Kasumi-1 (cell line): ENCODE measurements around the gene SLC6A3.
"Not testable (repeated sequence)": the region's sequence is repeated elsewhere in the genome, so short reads cannot be mapped to it uniquely, and the experiment has no call there.

Experiments
- DNase-seq, 2 experiments: peaks; one replicate each; lab custom pipeline; 2025; lab: John Stamatoyannopoulos, UW

Gene SLC6A3

DNA sequence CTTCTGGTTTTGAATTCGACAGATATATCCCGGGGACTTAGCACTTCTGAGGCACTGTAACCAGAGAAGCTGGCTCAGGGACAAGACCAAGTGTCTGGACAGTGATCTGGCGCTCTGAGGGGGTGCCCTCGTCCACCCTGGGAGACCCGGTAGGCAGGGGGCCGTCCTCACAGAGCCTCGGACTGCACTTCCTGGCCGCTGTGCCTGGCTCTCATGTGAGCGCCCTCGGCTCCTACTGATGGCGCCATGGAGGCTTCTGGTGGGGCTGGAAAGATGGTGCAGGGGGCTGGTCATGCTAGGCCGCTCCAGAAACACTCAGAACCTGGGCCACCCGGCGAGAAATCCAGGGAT is 18.8 kb upstream of the SLC6A3 start:
- no peak for DNase-seq

DNA sequence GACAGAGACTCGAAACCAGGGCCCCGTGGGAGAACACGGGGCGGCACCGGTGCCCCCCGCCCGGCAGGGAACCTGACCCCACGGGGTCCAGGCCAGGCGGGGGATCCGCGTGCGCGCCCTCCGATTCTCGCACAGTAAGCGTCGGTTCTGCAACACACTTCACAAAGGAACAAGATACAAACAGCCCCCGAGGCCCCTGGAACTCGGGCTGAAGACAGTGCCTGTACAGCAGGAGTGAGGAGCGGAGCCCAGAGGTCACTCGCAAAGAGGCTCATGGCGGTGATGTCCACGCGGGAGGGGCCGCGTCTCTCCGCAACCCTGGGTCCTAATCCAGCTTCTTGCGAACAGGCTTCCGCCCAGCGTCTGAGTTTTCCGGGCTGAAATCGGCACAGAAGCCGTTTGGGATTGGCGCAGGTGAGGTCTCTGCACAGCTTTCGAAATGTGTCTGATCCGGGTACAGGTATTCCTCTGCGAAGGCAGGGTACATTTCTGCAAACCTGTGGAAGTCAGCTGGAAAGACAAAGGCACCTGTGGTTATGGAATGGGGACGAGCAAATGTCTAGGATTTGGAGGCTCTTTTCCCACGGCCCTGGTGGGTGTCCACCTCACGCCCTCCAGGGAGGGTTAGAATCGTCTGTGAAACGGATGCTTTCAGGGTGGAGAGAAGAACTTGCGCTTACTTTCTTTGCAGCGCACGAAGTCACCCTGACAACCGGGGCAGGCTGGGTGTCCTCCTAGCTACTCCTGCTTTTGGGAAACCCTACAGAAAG is 18.3 kb upstream of the SLC6A3 start:
- DNase-seq, result no peak

DNA sequence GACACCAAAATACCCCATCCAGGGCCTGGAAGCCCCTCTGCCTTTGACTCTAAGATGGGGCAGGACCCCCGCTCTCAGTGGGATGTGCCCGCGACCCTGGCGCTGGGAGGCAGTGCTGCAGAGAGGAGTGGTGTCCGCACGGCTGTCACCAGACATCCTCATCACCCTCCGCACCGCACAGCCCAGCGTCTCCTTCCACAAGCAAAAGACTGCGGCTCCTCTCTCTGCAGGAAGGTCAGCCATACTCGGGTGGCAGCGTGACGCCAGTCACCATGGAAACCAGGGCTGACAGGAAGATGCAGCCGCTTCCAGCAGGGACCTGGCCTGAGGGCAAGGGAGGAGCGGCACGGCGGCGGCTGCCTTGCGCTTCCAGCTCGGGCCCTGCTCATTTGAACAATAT is 17.1 kb upstream of the SLC6A3 start:
- no peak for DNase-seq

DNA sequence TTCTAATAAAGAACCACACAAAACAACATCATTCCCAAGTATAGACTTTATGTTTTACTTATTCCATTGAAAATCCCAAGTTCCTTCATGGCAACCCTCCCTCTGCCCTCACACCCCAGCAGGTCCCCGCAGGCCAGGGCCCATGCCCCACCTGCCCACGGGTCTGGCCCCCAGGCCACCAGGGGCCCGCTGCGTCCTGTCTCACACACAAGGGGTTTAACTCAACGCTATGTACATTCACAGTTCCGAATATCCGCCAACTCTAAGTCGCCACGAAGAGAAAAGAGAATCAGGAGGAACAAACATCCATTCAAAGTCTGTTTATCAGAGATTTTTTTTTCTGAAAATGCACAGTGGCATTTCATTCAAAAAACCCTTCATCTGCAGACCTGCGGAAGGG is 16.2 kb upstream of the SLC6A3 start:
- DNase-seq, result no peak

DNA sequence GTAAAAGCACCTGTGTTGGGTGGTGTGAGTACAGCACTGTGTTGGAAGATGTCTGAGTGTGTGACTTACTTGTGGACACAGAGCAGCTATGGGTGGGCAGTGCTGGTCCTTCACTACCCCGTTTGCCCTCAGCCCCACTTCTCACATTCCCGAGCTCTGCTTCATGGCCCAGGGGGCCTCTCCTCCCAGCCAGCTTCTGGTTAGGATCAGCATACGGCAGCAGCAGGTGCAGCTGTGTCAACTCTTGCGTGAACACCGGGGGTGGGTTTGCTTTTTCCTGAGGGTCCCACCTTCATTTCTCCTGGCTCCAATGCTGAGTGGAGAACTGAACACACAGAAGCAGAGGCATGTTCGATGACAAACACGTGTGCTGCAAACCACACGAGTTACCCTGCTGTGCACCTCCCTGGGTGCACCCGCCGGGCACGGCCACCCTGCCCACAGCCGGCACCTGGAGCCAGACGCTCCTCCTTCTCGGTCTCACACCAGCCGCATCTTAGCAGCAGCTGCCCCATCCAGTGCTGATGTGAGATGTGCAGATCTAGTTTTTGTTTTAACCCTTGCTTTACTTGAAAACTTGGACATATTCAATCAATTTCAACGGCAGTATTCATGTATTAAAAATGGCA is 14.9 kb upstream of the SLC6A3 start:
- no peak for DNase-seq

DNA sequence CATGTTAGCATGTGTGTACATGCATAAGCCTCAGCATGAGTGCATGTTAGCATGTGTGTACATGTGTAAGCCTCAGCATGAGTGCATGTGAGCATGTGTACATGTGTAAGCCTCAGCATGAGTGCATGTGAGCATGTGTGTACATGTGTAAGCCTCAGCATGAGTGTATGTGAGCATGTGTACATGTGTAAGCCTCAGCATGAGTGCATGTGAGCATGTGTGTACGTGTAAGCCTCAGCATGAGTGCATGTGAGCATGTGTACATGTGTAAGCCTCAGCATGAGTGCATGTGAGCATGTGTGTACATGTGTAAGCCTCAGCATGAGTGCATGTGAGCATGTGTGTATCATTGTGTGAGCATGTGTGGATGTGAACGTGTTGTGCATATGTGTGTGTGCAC is 14.2 kb upstream of the SLC6A3 start:
- DNase-seq, result not testable (repeated sequence)

DNA sequence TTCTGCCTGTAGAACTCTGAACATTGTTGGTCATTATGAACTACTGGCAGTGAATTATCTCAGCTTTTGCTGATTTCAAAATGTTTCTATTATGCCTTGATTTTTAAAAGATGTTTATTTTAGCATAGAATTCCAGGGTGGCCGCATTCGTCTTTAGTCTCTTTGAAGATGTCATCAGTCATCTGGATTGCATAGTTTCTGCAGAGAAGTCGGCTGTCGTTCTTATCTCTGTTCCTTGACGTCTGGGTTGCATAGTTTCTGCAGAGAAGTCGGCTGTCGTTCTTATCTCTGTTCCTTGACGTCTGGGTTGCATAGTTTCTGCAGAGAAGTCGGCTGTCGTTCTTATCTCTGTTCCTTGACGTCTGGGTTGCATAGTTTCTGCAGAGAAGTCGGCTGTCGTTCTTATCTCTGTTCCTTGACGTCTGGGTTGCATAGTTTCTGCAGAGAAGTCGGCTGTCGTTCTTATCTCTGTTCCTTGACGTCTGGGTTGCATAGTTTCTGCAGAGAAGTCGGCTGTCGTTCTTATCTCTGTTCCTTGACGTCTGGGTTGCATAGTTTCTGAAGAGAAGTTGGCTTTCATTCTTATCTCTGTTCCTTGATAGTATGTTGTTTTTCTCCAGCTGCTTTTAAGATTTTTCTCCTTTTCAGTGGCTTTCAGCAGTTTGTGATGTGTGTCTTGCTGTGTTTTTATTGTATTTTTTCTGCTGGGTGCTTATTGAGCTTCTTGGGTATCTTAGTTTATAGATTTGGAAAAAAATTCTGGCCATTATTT is 11.1 kb upstream of the SLC6A3 start:
- not testable (repeated sequence) for DNase-seq

DNA sequence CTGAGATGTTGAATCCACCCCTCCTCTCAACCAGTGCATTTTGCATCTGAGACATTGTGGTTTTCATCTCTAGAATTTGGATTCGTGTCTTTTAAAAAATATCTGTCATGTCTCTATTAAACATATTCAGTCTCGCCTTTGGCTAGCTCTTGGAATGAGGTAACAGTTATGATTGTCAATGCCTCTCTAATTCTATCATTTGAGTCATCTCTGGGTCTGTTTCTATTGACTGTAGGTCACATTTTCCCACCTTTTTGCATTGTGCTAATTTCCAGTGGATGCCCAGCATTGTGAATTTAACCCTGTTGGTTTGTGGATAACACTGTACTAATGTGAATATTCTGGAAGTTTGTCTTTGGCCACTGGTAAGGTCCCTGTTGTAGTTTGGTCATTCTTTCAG is 8.4 kb upstream of the SLC6A3 start:
- no peak for DNase-seq

DNA sequence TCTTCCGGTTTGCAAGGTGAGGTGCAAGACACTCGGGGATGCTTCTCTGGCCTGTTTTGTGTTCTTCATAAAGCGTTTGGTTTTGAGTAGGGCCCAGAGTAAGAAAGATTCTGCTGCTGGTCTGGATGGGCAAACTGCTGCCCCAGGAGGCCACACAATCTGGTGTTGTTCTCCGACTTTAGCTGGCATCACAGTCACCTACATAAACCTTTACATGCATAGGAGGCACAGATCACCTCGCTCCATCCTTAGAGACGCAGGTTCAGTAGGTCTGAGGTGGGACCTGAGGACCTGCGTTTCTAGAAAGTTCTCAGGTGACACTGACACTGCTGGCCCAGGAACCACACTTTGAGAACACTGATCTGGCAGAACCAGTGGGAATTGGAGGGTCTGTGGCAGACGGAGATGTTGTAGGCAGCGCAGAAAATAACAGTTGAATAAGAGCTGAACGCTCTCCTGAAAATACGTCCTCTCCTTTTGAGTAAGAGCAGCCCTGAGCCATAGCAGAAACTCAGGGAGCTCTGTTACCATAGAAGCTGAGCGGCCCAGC is 3.9 kb upstream of the SLC6A3 start:
- DNase-seq, result no peak

DNA sequence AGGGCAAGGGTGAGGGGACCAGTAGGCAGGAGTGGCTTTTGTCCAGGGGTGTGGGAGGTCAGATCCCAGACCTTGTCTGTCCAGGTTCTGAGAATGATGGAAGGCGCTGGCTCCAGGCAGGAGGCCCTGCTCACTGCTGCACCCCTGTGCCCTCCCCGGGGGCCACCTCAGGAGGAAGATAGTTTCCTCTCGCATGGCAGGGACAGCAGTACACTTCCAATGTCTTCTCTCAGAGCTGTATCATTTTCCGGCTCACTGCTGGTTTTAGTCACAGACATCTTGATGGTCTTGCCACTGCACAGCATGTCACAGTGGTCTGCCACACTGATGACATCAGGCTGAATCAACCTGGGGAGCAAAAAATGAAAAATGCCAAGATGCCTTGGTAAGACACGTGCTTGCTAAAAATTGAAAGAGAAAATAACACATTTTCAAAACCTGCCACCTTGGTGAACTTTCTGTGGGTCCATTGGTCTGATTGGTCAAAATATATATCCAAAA is 3.3 kb upstream of the SLC6A3 start:
- DNase-seq, result no peak

DNA sequence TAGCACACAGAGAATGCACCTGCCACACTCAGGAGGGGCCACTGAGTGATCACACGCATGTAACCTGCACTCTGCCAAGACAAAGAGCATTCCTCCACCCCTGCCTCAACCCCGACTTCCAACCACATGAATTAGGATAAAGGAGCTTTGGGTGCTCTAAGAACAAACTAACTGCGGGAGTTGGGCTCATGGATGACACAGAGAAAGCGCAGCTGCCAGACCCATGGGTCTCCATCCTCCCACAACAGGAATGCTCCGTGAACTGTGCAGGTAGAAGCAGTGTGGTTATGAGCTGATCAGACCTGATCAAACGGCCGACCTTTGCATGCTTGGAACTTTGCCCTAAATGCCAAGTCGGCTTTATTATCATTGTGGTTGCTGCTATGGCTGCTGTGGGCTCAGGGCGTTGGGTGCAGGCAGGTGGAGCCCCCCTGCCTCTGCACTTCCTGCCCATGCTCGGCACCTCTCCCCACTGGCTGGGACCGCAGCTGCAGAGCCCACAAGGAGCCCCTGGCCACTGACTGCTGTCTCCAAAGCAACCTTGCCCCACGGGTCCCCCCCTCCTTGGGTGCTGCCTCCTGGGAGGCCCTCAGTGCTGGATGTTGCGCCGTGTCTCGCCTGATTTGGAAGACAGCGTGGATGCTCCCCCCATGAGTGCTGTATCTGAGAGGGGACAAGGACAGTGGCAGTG is 2.6 kb upstream of the SLC6A3 start:
- no peak for DNase-seq

DNA sequence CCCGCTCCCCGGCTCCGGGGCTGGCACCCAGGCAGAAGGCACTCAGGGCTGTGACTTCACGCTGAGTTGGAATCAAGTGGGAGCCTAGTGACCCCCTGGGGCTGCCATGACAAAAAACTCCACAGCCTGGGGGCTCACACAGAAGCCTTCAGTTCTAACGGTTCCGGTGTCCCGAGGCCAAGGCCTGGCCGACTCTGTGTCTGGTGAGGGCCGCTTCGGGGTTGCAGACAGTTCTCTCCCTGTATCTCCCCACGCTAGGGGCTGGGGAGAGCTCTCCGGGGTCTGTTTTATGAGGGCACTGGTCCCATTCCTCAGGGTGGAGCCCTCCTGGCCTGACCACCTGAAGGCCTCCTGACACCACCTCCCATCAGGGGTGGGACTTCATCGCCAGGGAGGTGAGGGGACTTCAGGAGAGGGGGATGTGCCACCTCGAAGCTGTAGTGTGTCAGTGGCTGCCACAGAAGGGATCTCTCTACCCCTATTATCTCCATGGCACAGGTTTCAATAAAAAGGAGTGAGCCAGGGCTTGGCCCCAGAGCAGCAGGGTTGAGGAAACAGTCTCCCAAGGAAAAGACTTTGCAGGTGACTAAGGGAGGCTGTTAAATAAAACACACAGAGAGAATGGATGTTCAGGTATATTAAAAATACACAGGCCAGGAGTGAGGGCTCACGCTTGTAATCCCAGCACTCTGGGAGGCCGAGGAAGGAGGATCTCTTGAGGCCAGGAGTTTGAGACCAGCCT is 1.5 kb upstream of the SLC6A3 start:
- no peak for DNase-seq

DNA sequence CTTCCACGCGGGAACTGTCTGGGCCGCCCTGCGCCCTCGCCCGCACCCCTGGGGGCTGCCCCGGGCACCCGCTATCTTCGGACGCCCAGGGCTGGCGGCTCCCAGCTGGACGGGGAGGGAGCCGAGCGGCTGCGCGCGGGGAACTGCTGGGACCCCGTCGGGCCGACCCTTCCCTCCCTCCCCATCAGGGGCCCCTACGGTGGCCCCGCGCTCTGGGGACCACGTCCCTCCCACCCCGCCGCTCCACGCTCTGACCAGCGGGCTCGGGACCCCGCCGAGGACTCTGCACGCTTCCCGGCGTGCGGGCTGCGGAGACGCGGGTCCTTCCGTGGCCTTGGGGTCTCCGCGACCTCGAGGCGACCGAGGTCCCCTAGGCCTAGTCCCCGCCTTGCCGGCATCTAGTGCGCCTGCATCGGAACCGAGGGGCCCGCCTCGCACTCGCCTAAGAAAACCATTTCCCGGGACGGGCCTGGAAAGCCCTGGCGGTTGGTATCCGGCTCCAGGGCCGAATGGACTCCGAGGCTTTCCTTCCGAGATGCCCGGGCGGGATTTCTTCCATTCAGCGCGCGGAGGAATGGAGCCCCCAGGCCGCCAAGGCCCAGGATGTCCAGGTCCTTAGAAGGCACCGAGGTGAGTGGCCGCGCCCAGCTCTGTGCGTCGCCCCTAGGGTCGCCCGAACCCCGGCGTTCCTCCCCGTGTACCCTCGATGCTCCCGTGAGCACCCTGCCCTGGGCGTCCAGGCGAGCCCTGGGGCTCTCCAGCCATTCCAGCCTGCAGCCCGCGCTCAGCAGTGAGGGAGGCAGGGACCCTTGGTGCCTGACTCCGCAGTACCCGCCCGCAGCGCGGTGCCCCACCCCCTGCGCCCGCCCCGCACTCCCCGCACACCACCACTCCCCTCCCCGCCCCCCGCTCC is 705 bp upstream of the SLC6A3 start:
- no peak for DNase-seq

DNA sequence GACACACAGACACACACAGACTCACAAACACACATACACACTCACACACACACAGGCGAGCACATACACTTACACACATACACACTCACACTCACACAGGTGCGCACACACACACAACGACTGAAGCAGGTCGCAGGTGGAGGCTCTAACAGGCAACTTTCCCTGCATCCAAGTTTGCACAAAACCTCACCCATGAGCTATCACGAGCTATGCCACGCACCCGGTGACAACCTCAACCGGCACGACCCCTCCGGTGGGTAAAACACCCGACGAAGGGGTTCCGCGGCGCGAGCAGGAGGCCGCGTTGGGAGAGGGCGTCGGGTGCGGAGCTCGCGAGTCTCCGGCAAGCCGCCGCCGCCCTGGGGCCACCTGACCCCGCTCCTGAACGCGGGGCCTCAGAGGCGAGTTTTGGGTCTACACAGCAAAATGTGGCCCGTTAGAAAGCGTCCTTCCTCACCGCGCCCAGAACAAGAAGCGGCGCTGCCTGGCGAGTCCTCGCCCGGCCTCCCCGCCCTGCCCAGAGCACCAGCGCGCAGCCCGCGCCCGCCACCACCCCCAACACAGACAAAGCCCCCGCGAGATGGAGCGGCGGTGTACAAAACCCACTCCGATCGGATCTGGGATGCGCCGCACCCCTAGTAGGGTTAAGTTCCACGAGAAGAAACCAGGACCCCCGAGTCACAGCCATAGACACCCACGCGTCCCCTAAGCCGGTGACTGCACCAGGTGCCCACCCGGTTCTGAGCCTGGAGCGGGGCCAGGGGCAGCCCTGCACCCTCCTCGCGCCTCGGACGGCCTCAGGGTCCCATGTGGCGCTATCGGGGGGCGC is 665 bp downstream of the SLC6A3 start:
- DNase-seq, result no peak

DNA sequence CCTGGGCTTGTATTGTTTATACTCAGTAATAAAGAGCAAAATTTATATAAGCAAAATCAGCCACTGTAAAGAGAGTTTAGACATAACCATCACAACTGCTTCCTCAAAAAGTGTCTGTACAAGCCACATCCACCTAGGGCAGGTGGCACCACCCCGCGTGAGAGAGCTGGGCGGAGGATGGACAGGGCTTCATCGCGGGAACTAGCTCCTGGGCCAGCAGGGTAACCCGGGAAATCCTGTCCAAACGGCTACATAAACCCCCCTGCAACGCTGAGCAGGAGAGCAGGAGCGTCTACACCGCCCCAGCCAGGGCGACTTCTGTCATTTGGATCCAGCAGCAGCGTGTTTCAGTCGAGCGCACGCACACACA is 1.3 kb downstream of the SLC6A3 start:
- DNase-seq, result no peak

DNA sequence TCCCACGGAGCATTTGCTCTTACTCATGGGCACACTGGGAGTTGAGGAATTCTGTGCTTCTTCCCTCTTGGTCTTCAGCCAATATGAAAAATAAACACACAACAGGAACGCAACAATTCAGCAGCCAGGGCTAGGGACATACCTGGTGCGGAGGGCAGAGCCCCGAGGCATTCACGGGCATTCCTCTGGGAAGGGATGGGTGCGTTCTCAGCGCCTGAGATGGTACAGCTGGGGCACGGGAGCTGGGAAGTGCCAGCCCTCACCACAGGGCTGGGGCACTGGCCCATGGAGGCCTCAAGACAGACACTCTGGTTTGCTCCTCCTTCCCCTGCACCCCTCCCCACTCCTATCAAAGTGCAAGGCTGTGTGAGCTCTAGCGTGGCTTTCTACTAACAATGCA is 2.1 kb downstream of the SLC6A3 start:
- no peak for DNase-seq

DNA sequence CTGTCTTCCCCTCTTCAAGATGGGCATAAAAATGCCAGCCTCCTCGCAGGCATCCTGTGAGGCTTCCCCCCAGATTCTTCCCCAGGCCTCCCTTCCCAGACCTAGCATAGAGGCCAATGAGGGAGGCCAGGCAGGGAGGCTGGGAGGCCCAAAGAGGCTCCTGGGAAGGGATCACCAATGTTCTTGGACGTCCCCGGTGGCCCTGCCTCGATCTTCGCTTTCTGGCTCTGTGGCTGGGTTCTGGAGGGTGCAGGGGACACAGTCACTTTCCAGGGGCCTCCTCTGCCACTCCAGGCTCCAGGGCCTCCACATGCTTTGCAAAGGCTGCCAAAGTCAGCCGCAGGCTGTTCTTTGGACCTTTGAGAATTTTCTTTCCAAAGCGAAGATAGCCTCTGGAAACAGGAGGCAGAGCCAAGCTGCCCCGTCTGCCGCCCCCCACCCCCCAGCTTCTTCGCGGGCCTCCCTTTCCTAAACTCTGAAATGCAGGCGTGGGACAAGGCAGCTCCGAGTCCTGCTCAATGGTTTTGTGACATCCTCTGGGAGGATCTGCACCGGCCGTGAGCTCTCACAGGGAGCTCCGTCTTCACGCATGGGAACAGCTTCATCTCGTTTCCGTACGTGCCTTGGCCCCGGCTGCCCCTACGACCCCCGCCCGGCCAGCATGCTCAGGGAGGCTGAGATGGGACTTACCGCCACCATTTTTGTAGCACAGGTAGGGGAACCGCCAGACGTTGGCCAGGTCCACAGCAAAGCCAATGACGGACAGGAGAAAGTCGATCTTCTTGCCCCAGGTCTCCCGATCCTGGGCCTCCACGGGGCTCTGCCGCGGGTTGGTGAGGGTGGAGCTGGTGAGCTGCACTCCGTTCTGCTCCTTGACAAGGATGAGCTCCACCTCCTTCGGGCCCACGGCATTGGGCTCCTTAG is 2.8 kb downstream of the SLC6A3 start:
- no peak for DNase-seq

DNA sequence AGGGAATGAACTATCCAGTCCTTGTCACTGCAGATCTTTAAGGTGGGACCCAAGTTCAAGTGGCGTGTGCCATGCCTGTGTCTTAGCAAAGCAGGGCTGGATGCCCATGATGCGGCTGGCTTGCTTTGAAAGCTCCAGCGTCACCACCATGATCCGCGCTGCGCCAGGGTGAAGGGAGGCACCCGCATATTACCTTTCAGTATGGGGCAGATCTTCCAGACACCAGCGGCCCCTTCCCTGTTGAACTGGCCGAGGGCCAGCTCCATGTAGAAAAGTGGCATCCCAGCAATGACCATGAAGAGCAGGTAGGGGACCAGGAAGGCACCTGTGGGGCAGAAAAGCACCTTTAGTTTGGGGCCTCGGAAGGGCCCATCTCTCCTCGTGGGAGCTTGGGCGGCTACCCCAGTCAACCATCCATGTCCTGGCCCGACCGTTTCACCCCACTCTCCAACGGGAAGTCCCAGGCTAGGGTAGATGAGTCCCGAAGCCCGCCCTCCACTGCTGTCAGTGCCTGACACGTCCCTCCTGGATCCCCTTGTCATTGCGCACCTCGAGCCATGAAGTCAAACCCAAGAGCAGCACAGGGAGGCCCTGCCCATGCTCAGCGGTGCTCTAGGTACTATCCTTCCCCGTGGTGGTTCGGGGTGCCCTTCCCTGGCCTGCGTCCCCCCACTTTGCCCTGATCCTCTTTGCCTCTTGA is 3.9 kb downstream of the SLC6A3 start:
- no peak for DNase-seq
